Fibroblast of skin of left biceps (primary cell): ENCODE measurements around the gene CPVL.

Experiments
- DNase-seq, 2 experiments: peaks; one replicate each; pipeline ENCODE4 v3.0.0-alpha.2; 2013; ENCODE audit warnings: low read depth in 2 of 2

Gene CPVL

DNA sequence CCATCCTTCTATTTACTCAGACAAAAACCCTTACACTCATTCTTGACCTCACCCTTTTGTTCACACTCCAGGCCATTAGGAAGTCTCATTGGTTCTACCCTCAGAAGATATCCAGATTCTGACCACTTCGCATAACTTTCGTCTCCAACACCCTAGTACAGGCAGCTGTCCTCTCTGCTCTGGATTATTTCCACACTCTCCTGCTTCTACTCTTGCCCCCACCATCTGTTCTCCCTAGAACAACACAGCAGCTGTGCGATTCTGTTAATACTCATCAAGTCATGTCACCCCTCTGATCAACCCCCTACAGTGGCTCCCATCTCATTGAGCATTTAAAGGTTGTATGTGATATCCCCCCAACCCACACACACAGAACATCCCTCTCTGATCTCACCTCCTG lies 172.7 kb downstream of the CPVL start:
- DNase-seq, result no peak

DNA sequence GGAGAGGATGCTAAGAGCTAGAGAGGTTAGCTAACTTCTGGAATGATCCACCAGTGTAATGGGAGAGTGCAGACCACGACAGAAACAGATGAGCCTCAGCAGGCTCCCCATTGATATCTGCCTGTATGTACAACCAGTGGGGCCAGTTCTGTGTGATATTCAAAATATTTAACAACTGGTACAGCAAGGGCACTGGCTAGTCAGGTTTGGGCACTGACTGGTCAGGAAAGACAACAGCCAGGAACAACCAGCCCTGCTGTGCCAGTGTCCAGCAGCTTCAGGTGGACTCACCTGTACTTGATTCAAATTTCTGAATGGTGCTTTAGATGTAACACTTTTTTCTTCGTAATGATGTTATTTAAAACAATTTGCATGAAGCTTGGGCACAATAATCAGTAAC lies 182.3 kb downstream of the CPVL start:
- DNase-seq, result no peak

DNA sequence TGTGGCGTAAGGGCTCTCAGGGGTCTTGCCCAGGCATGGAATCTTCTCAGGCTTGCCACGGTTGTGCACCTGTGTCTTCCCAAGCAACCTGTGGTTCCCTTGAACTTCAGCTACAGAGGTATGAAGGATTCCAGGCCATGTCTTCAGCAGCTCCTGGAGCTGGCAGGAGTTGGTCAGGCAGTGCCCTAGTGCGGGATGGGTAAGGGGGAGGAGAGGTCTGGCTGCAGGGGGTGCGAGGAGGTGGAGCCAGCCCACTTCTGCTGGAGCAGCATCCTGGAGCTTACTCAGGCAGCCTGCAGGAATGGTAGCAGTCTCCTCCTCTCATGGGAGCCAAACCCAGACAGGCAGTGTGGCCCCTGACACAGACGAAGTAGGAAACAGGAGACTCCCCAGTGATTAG lies 184.4 kb downstream of the CPVL start:
- no peak for DNase-seq

- DNase-seq, result no peak
These were observed 186.1 kb downstream of the CPVL start for GRCh38 chr7:28960071-28960840.

- DNase-seq, result no peak
These were observed 187.4 kb downstream of the CPVL start for GRCh38 chr7:28958980-28959347.

GRCh38 chr7:28958235-28958979 lies 187.9 kb downstream of the CPVL start, which contains the start of gene TRIL:
TRIL (minus strand) TSS chr7:28958330; CDS start chr7:28958046, 284 bp downstream.
- no peak for DNase-seq

DNA sequence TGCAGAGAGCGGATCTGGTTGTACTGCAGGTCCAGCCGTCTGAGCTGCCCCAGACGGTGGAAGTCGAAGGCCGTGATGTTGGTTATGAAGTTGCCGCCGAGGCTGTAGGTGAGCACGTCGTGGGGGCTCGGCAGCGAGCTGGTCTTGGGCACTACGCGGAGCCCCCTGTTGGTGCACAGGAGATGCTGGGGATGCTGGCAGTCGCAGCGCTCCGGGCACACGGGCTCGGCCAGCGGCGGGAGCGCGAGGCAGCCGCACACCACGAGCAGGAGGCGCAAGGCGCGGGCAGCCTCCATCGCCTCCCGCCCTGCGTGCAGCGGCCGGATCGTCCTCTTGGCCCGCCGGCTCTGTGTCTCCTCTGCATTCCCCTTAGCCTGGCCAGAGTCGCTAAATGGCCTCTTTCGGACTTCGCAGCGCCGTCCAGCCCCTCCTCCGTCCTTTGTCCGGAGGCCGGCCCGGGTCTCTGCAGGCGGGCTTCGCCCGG lies 188.5 kb downstream of the CPVL start:
- DNase-seq, result no peak

DNA sequence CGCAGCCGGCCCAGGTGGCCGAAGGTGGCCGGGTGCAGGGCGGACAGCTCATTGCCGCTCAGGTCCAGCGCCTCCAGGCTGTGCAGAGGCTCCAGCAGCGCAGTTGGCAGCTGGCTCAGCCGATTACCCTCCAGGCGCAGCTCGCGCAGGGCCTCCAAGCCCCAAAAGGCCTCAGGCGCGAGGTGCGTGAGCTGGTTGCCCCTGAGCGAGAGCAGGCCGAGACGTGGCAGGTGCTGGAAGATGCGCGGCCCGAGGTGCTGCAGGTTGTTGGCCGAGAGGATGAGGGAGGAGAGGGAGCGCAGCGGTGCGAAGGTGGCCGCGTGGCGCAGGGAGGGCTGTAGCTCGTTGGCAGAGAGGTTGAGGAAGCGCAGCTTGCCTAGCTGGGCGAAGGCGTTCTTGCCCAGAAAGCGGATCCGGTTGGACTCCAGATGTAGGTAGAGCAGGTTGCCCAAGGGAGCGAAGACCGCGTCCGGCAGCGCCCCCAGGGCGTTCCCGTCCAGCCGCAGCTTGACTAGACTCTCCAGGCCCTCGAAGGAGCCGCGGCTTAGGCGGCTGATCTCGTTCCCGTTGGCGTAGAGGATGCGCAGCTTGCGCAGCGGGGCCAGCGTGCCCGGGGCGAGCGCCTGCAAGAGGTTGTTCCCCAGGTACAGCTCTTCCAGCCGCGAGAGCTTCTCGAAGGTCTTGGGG lies 189.1 kb downstream of the CPVL start:
- DNase-seq, result no peak

- no peak for DNase-seq
These were observed 189.7 kb downstream of the CPVL start for GRCh38 chr7:28956608-28957063.

- no peak for DNase-seq
These were observed 190.4 kb downstream of the CPVL start for GRCh38 chr7:28955718-28956607.

GRCh38 chr7:28955356-28955717 lies 191.0 kb downstream of the CPVL start:
- DNase-seq, result no peak

- DNase-seq, result no peak
These were observed 191.4 kb downstream of the CPVL start for GRCh38 chr7:28954946-28955345.

DNA sequence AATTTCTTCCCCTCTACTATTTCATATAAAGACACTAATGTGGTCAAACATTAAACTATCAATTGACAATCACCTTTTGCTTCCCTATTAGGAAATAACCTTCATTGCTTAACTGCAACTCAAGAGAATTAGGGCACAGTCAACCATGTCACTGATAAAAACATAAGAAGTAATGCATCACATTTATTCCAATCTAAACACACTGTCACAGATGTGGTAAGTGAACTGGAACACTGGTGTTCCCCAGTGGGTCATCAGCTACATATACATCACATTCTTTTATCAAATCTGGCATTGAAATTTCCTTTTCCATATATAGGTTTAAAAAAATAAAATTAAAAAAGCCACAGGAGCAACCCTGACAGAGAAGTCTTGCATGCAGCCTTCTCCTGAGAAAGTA lies 191.9 kb downstream of the CPVL start:
- no peak for DNase-seq

DNA sequence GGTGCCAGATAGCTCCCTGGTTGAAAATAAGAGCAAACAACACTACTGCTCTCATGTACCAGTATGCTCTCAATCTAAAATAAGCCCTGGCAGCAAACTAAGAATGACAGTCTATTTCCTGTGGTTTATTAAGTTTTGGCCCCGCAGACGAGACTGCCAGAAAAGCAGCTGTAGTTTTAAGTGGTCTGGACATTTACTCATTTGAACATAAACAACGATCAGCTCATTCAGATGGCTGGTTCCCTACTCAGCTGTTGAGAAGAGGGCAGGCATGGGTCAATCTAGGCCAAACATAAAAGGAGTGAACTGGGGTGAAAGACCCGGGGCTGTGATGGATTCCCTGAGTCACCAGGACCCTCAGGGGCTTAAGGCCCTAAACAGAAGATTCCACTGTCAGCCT lies 192.7 kb downstream of the CPVL start:
- no peak for DNase-seq
